ENCODE measurements around the gene LAMTOR2.

The LAMTOR2 gene

DNA sequence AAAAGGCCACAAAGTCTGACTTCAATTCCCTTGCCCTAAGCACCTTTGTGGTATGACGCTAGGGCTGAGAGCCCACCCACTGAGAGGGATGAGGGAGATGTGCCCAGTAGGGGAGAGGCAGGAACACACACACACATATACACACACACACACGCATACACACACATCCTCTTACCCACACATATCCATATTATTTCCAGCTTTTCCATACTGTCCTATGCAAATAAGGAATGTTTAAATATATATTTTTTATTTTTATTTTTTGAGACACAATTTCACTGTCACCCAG, 9.4 kb downstream of the LAMTOR2 start:
- no peak for TF ChIP-seq EZH2phosphoT487 (IDR thresholded peaks at IDR 0.05; ENCODE audit: borderline replicate concordance, low read length)
- TF ChIP-seq, protein P1, sequence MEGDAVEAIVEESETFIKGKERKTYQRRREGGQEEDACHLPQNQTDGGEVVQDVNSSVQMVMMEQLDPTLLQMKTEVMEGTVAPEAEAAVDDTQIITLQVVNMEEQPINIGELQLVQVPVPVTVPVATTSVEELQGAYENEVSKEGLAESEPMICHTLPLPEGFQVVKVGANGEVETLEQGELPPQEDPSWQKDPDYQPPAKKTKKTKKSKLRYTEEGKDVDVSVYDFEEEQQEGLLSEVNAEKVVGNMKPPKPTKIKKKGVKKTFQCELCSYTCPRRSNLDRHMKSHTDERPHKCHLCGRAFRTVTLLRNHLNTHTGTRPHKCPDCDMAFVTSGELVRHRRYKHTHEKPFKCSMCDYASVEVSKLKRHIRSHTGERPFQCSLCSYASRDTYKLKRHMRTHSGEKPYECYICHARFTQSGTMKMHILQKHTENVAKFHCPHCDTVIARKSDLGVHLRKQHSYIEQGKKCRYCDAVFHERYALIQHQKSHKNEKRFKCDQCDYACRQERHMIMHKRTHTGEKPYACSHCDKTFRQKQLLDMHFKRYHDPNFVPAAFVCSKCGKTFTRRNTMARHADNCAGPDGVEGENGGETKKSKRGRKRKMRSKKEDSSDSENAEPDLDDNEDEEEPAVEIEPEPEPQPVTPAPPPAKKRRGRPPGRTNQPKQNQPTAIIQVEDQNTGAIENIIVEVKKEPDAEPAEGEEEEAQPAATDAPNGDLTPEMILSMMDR (IDR thresholded peaks at IDR 0.05; ENCODE audit: low read depth, low read length, poor library complexity, severe bottlenecking): no peak
- Histone ChIP-seq H4K20me1 (ENCODE audit: control insufficient read depth, insufficient read depth, low read depth, low read length) (no peaks in the 10 kb centered on the region), H3K27me3 (ENCODE audit: control insufficient read depth, low read length) (no peaks in the 10 kb centered on the region)

GRCh38 chr1:156064615-156065014, 10.0 kb downstream of the LAMTOR2 start:
- H3K9me2 ChIP-seq (replicated peaks; ENCODE audit: control insufficient read depth, low read length): no peaks in the 10 kb centered on the region
- peaks cover 9% of the 10 kb centered on the region for H3K4me1 ChIP-seq (ENCODE audit: control insufficient read depth, low read length)
- no peaks in the 10 kb centered on the region for H3K79me2 ChIP-seq (ENCODE audit: control insufficient read depth, low read length)
- no peaks in the 10 kb centered on the region for H3K36me3 ChIP-seq (ENCODE audit: control insufficient read depth, low read length)
- H3K4me3 ChIP-seq (ENCODE audit: low read length): no peak overlapping the region
- H3K27ac ChIP-seq (ENCODE audit: low read depth, low read length): no peak overlapping the region
- no peaks in the 10 kb centered on the region for H4K20me1 ChIP-seq (ENCODE audit: control insufficient read depth, insufficient read depth, low read depth, low read length)
- H3K27me3 ChIP-seq (ENCODE audit: control insufficient read depth, low read length): no peaks in the 10 kb centered on the region
- H3F3A ChIP-seq (ENCODE audit: control insufficient read depth, insufficient read depth): 0 out of 2 replicates have a peak, but pooled peaks cover 2% of the 10 kb centered on the region
- no peaks in the 10 kb centered on the region for H3K9me3 ChIP-seq (ENCODE audit: control insufficient read depth, insufficient read depth, low read length)
- no peak overlapping the region for H3K4me2 ChIP-seq (ENCODE audit: low read length)
- TF ChIP-seq EZH2phosphoT487 (IDR thresholded peaks at IDR 0.05; ENCODE audit: borderline replicate concordance, low read length): no peak
- TF ChIP-seq, protein P1 (IDR thresholded peaks at IDR 0.05; ENCODE audit: low read depth, low read length, poor library complexity, severe bottlenecking): no peak

More for the DNA sequence above, 9.4 kb downstream of the LAMTOR2 start:
- peaks cover 9% of the 10 kb centered on the region for H3K4me1 ChIP-seq (ENCODE audit: control insufficient read depth, low read length)
- no peak overlapping the region for H3K4me3 ChIP-seq (ENCODE audit: low read length)
- 0 out of 2 replicates have a peak, but pooled peaks cover 2% of the 10 kb centered on the region for H3F3A ChIP-seq (ENCODE audit: control insufficient read depth, insufficient read depth)
- H3K36me3 ChIP-seq (ENCODE audit: control insufficient read depth, low read length): no peaks in the 10 kb centered on the region
- no peak overlapping the region for H3K4me2 ChIP-seq (ENCODE audit: low read length)
- H3K27ac ChIP-seq (ENCODE audit: low read depth, low read length): no peak overlapping the region
- no peaks in the 10 kb centered on the region for H3K9me3 ChIP-seq (ENCODE audit: control insufficient read depth, insufficient read depth, low read length)
- no peaks in the 10 kb centered on the region for H3K79me2 ChIP-seq (ENCODE audit: control insufficient read depth, low read length)
- no peaks in the 10 kb centered on the region for H3K9me2 ChIP-seq (replicated peaks; ENCODE audit: control insufficient read depth, low read length)

GRCh38 chr1:156065212-156065611, 10.6 kb downstream of the LAMTOR2 start:
- Histone ChIP-seq H3K4me3 (ENCODE audit: low read length) (no peak overlapping the region), H3K27me3 (ENCODE audit: control insufficient read depth, low read length) (no peaks in the 10 kb centered on the region), H3K9me3 (ENCODE audit: control insufficient read depth, insufficient read depth, low read length) (no peaks in the 10 kb centered on the region), H3K27ac (ENCODE audit: low read depth, low read length) (no peak overlapping the region), H3K36me3 (ENCODE audit: control insufficient read depth, low read length) (no peaks in the 10 kb centered on the region), H3K4me2 (ENCODE audit: low read length) (no peak overlapping the region), H3K9me2 (replicated peaks; ENCODE audit: control insufficient read depth, low read length) (no peaks in the 10 kb centered on the region), H4K20me1 (ENCODE audit: control insufficient read depth, insufficient read depth, low read depth, low read length) (no peaks in the 10 kb centered on the region), H3F3A (ENCODE audit: control insufficient read depth, insufficient read depth) (0 out of 2 replicates have a peak, but pooled peaks cover 2% of the 10 kb centered on the region), H3K79me2 (ENCODE audit: control insufficient read depth, low read length) (no peaks in the 10 kb centered on the region), H3K4me1 (ENCODE audit: control insufficient read depth, low read length) (peaks cover 9% of the 10 kb centered on the region)
- TF ChIP-seq EZH2phosphoT487 (IDR thresholded peaks at IDR 0.05; ENCODE audit: borderline replicate concordance, low read length): no peak
- TF ChIP-seq, protein P1 (IDR thresholded peaks at IDR 0.05; ENCODE audit: low read depth, low read length, poor library complexity, severe bottlenecking): no peak

Measured in DOHH2 (cell line).